CD4-positive, alpha-beta memory T cell (primary cell): ENCODE measurements around the gene EIF4G1. TPM values are rescaled to one million over a fixed set of nuclear protein-coding genes. Genes with fewer than 3 reads are reported as not detected.

Source experiments
- CTCF ChIA-PET: fragments of 350-600 bp; sonication (Branson Sonifier 250); formaldehyde crosslinking; loops from one replicate; lab custom pipeline; 2021; ENCODE audit warnings: inconsistent platforms; ENCODE audit not compliant: partially characterized antibody; lab: Charles Lee
- POLR2A ChIA-PET: fragments of 350-600 bp; sonication (Branson Sonifier 250); formaldehyde crosslinking; loops from one replicate; lab custom pipeline; 2021; ENCODE audit not compliant: partially characterized antibody; lab: Charles Lee
- DNase-seq, 5 donors: peaks; one replicate each; pipeline versions ENCODE4 v3.0.0 to v3.0.0-alpha.2; 2020 to 2022; ENCODE audit warnings: mixed read lengths in 1 of 5
- H3K27ac ChIP-seq: one replicate; pipeline ENCODE4 v1.7.0; 2013; ENCODE audit warnings: low read depth, low read length
- H3K27me3 ChIP-seq: 2 replicates; pipeline ENCODE4 v1.7.0; 2013; ENCODE audit warnings: mild to moderate bottlenecking, low read length, moderate library complexity; ENCODE audit not compliant: insufficient read depth
- H3K36me3 ChIP-seq: 2 replicates; pipeline ENCODE4 v1.7.0; 2013; ENCODE audit warnings: mild to moderate bottlenecking, low read length, moderate library complexity; ENCODE audit not compliant: insufficient read depth
- H3K4me1 ChIP-seq: 2 replicates; pipeline ENCODE4 v1.7.0; 2013; ENCODE audit warnings: mild to moderate bottlenecking, low read length, moderate library complexity; ENCODE audit not compliant: insufficient read depth
- H3K4me3 ChIP-seq, 2 donors: one replicate each; pipeline ENCODE4 v1.7.0; 2013; ENCODE audit warnings: low read length in 2 of 2, mild to moderate bottlenecking in 1 of 2
- H3K9me3 ChIP-seq, 2 donors: one replicate each; pipeline ENCODE4 v1.7.0; 2013; ENCODE audit warnings: low read length in 2 of 2, control low read depth in 1 of 2; ENCODE audit not compliant: control insufficient read depth in 1 of 2
- H3K27ac Mint-ChIP-seq, 7 donors: one replicate each; pipeline ENCODE4 v1.8.0; 2020 to 2021; ENCODE audit warnings: mixed read lengths in 7 of 7, mild to moderate bottlenecking in 6 of 7, inconsistent platforms in 3 of 7, moderate library complexity in 3 of 7
- H3K27me3 Mint-ChIP-seq, 2 donors: one replicate each; pipeline ENCODE4 v1.8.0; 2020 to 2021; ENCODE audit warnings: mixed read lengths in 2 of 2
- H3K36me3 Mint-ChIP-seq, 2 donors: one replicate each; pipeline ENCODE4 v1.8.0; 2020 to 2021; ENCODE audit warnings: mixed read lengths in 2 of 2, inconsistent platforms in 1 of 2, mild to moderate bottlenecking in 1 of 2
- H3K4me1 Mint-ChIP-seq, 4 donors: one replicate each; pipeline ENCODE4 v1.8.0; 2020 to 2021; ENCODE audit warnings: mixed read lengths in 4 of 4, mild to moderate bottlenecking in 1 of 4
- H3K4me3 Mint-ChIP-seq, 8 donors: one replicate each; pipeline ENCODE4 v1.8.0; 2020 to 2021; ENCODE audit warnings: mixed read lengths in 8 of 8, mild to moderate bottlenecking in 7 of 8, moderate library complexity in 6 of 8, inconsistent platforms in 3 of 8
- H3K9me3 Mint-ChIP-seq, 8 donors: one replicate each; pipeline ENCODE4 v1.8.0; 2020 to 2021; ENCODE audit warnings: mixed read lengths in 8 of 8, mild to moderate bottlenecking in 5 of 8, inconsistent platforms in 3 of 8, moderate library complexity in 1 of 8
- intact Hi-C: fragments of 100-400 bp; cut with micrococcal nuclease; formaldehyde crosslinking; loops from one replicate; pipeline ENCODE4 v1.15.1; 2023
- polyA plus RNA-seq, 2 donors: library from polyadenylated mRNA; unstranded; fragments of 300-500 nt; fragmentation: Illumina TruSeq; gene quantifications; one replicate each; pipeline ENCODE4 v1.2.3, GENCODE V29; 2021
- total RNA-seq, 2 experiments: library from RNA; stranded (reverse); gene quantifications; one replicate each; pipeline ENCODE4 v1.2.3, GENCODE V29; 2021

The EIF4G1 gene
- total and polyA plus RNA-seq, 4 experiments from 2014 or later = 3.6 to 246 (median 144) TPM

GRCh38 chr3:184348057-184348382 is 33.6 kb downstream of the EIF4G1 start:
- H3K4me1 Mint-ChIP-seq = peaks cover 0 to 3% (median 0%) of the 10 kb centered on the region in 4 donors
- no peak overlapping the region for H3K4me3 Mint-ChIP-seq
- DNase-seq = no peak
- H3K36me3 Mint-ChIP-seq = peaks cover 0 to 8% of the 10 kb centered on the region in 2 donors
- CTCF ChIA-PET = interaction anchor here (0.6 to 1.3 kb wide), 2 partner anchors 24 to 453 kb away, joined by 3 to 6 read pairs; no protein-coding TSS in a partner anchor
- H3K27me3 Mint-ChIP-seq = no peaks in the 10 kb centered on the region
- POLR2A ChIA-PET = interaction anchor here (0.6 kb wide), 1 partner anchor 14 kb away, joined by 3 read pairs; the partner anchor contains the start of genes CLCN2 and POLR2H
- no peaks in the 10 kb centered on the region for H3K4me1 ChIP-seq
- intact Hi-C loops = no loop called here
- no peaks in the 10 kb centered on the region for H3K36me3 ChIP-seq
- H3K27ac Mint-ChIP-seq = no peak overlapping the region
- H3K27me3 ChIP-seq = no peaks in the 10 kb centered on the region
- H3K4me3 ChIP-seq = no peak overlapping the region
- H3K9me3 ChIP-seq = no peaks in the 10 kb centered on the region
- no peak overlapping the region for H3K27ac ChIP-seq
- no peaks in the 10 kb centered on the region for H3K9me3 Mint-ChIP-seq

GRCh38 chr3:184349563-184350470 is 35.4 kb downstream of the EIF4G1 start:
- Histone ChIP-seq H3K27me3 (no peaks in the 10 kb centered on the region), H3K4me3 (no peak overlapping the region), H3K27ac (no peak overlapping the region), H3K4me1 (peaks cover 10% of the 10 kb centered on the region), H3K9me3 (no peaks in the 10 kb centered on the region), H3K36me3 (no peaks in the 10 kb centered on the region)
- H3K4me1 Mint-ChIP-seq = peaks cover 0 to 5% (median 2%) of the 10 kb centered on the region in 4 donors
- ChIA-PET CTCF (interaction anchor here (1.3 to 1.6 kb wide), 2 partner anchors 20 to 22 kb away, joined by 3 to 5 read pairs; no protein-coding TSS in a partner anchor), POLR2A (no interaction called here)
- no peaks in the 10 kb centered on the region for H3K27me3 Mint-ChIP-seq
- H3K27ac Mint-ChIP-seq = peak overlapping the region in 2 of 7 donors; percentile 36 to 72
- no peaks in the 10 kb centered on the region for H3K9me3 Mint-ChIP-seq
- intact Hi-C loops = loop anchor here (5.0 kb wide), 1 partner anchor 117 kb away; no protein-coding TSS in a partner anchor
- no peak overlapping the region for H3K4me3 Mint-ChIP-seq
- no peak for DNase-seq
- peaks cover 0 to 6% of the 10 kb centered on the region in 2 donors for H3K36me3 Mint-ChIP-seq

- peaks cover 10% of the 10 kb centered on the region for H3K4me1 ChIP-seq
- no peak for DNase-seq
- no peaks in the 10 kb centered on the region for H3K9me3 Mint-ChIP-seq
- H3K4me1 Mint-ChIP-seq = peaks cover 0 to 5% (median under 1%) of the 10 kb centered on the region in 4 donors
- intact Hi-C loops = loop anchor here (5.0 kb wide), 1 partner anchor 117 kb away; no protein-coding TSS in a partner anchor
- H3K27ac Mint-ChIP-seq = peak overlapping the region in 1 of 7 donors; percentile 29
- H3K4me3 ChIP-seq = no peak overlapping the region
- peaks cover 1 to 3% of the 10 kb centered on the region in 2 donors for H3K36me3 Mint-ChIP-seq
- no peak overlapping the region for H3K4me3 Mint-ChIP-seq
- H3K27ac ChIP-seq = no peak overlapping the region
- POLR2A ChIA-PET = no interaction called here
- H3K36me3 ChIP-seq = no peaks in the 10 kb centered on the region
- no peaks in the 10 kb centered on the region for H3K9me3 ChIP-seq
- no peaks in the 10 kb centered on the region for H3K27me3 ChIP-seq
- H3K27me3 Mint-ChIP-seq = no peaks in the 10 kb centered on the region
- CTCF ChIA-PET = interaction anchor here (0.9 to 2.3 kb wide), 4 partner anchors 20 to 191 kb away, joined by 3 to 12 read pairs (median 4); no protein-coding TSS in a partner anchor
Measured at GRCh38 chr3:184350618-184351017, 36.2 kb downstream of the EIF4G1 start.

- POLR2A ChIA-PET = interaction anchor here (1.0 kb wide), 1 partner anchor 12 kb away, joined by 3 read pairs; no protein-coding TSS in a partner anchor
- Histone ChIP-seq H3K9me3 (no peaks in the 10 kb centered on the region), H3K27ac (no peak overlapping the region), H3K4me3 (no peak overlapping the region), H3K4me1 (peaks cover 10% of the 10 kb centered on the region), H3K27me3 (no peaks in the 10 kb centered on the region), H3K36me3 (no peaks in the 10 kb centered on the region)
- Mint-ChIP-seq H3K27ac (peak overlapping the region in 1 of 7 donors; percentile 12), H3K9me3 (no peaks in the 10 kb centered on the region), H3K36me3 (peaks cover 0 to 3% of the 10 kb centered on the region in 2 donors), H3K27me3 (no peaks in the 10 kb centered on the region), H3K4me3 (no peak overlapping the region), H3K4me1 (peaks cover 0 to 5% (median 0%) of the 10 kb centered on the region in 4 donors)
- intact Hi-C loops = loop anchor here (5.0 kb wide), 1 partner anchor 116 kb away; no protein-coding TSS in a partner anchor
- DNase-seq = no peak
- CTCF ChIA-PET = interaction anchor here (0.9 to 3.9 kb wide), 6 partner anchors 10 to 190 kb away, joined by 3 to 19 read pairs (median 8); partner anchors contain the start of genes CLCN2 and POLR2H
Measured at GRCh38 chr3:184351511-184352148, 37.2 kb downstream of the EIF4G1 start.

GRCh38 chr3:184352149-184352785 is 37.9 kb downstream of the EIF4G1 start:
- Mint-ChIP-seq H3K27ac (peak overlapping the region in 2 of 7 donors; percentile 29 to 46), H3K27me3 (no peaks in the 10 kb centered on the region), H3K4me1 (peaks cover 0 to 5% (median 0%) of the 10 kb centered on the region in 4 donors), H3K9me3 (no peaks in the 10 kb centered on the region), H3K4me3 (no peak overlapping the region), H3K36me3 (peaks cover 0 to 3% of the 10 kb centered on the region in 2 donors)
- no peak for DNase-seq
- H3K4me3 ChIP-seq = no peak overlapping the region
- peaks cover 10% of the 10 kb centered on the region for H3K4me1 ChIP-seq
- ChIA-PET CTCF (interaction anchor here (1.1 to 3.9 kb wide), 4 partner anchors 10 to 162 kb away, joined by 3 to 19 read pairs (median 11); partner anchors contain the start of genes CLCN2 and POLR2H), POLR2A (interaction anchor here (1.0 kb wide), 1 partner anchor 11 kb away, joined by 3 read pairs; no protein-coding TSS in a partner anchor)
- no peak overlapping the region for H3K27ac ChIP-seq
- no peaks in the 10 kb centered on the region for H3K36me3 ChIP-seq
- H3K9me3 ChIP-seq = no peaks in the 10 kb centered on the region
- no peaks in the 10 kb centered on the region for H3K27me3 ChIP-seq
- intact Hi-C loops = loop anchor here (5.0 kb wide), 1 partner anchor 115 kb away; no protein-coding TSS in a partner anchor

GRCh38 chr3:184352897-184353545 is 38.6 kb downstream of the EIF4G1 start:
- H3K27ac Mint-ChIP-seq = no peak overlapping the region
- no peaks in the 10 kb centered on the region for H3K9me3 Mint-ChIP-seq
- DNase-seq = no peak
- POLR2A ChIA-PET = interaction anchor here (0.9 to 1.3 kb wide), 2 partner anchors 9 to 11 kb away, joined by 3 read pairs; no protein-coding TSS in a partner anchor
- H3K27me3 Mint-ChIP-seq = no peaks in the 10 kb centered on the region
- intact Hi-C loops = loop anchor here (5.0 kb wide), 1 partner anchor 114 kb away; no protein-coding TSS in a partner anchor
- no peak overlapping the region for H3K4me3 Mint-ChIP-seq
- Histone ChIP-seq H3K9me3 (no peaks in the 10 kb centered on the region), H3K36me3 (no peaks in the 10 kb centered on the region), H3K27me3 (no peaks in the 10 kb centered on the region), H3K27ac (no peak overlapping the region), H3K4me1 (peaks cover 10% of the 10 kb centered on the region), H3K4me3 (no peak overlapping the region)
- H3K4me1 Mint-ChIP-seq = peaks cover 0 to 5% (median 0%) of the 10 kb centered on the region in 4 donors
- CTCF ChIA-PET = interaction anchor here (0.7 to 4.4 kb wide), 18 partner anchors 9 to 457 kb away, joined by 3 to 32 read pairs (median 4); partner anchors contain the start of genes CLCN2, POLR2H and VWA5B2
- H3K36me3 Mint-ChIP-seq = peaks cover 0 to 3% of the 10 kb centered on the region in 2 donors
